GM13977 (cell line): ENCODE results near the gene ADGRL1.
"Not testable (repeated sequence)": the region's sequence is repeated elsewhere in the genome, so short reads cannot be mapped to it uniquely, and the experiment has no call there.

Experiments used
- DNase-seq: peaks from one replicate; pipeline ENCODE4 v3.0.0; 2012; ENCODE audit warnings: low spot score
- CTCF ChIP-seq: IDR thresholded peaks from 2 replicates; pipeline ENCODE4 v1.5.1; 2012; ENCODE audit warnings: mild to moderate bottlenecking, control low read depth; ENCODE audit not compliant: insufficient read depth; ENCODE audit errors: extremely low read depth, missing control alignments
- in situ Hi-C: fragments of 300-500 bp; cut with MboI; formaldehyde crosslinking; loops from one replicate; pipeline ENCODE4 v1.12.0; 2022; ENCODE audit warnings: low sequenced_read_pairs, low pct_unique_long_range_greater_than_20kb, mixed read lengths, inconsistent platforms; ENCODE audit not compliant: unreplicated experiment

Gene ADGRL1

GRCh38 chr19:14237014-14237941, 31.3 kb upstream of the ADGRL1 start:
- no peak for TF ChIP-seq CTCF
- in situ Hi-C loops = no loop called here
- no peak for DNase-seq

- DNase-seq, in situ Hi-C loops: not testable (repeated sequence)
These were observed 27.0 kb upstream of the ADGRL1 start for GRCh38 chr19:14232945-14233344.

- DNase-seq, in situ Hi-C loops: not testable (repeated sequence)
These were observed 22.6 kb upstream of the ADGRL1 start for GRCh38 chr19:14228446-14229071.

- DNase-seq, in situ Hi-C loops: not testable (repeated sequence)
These were observed 20.5 kb upstream of the ADGRL1 start for GRCh38 chr19:14226498-14226897.

- DNase-seq = no peak
- no peak for TF ChIP-seq CTCF
- in situ Hi-C loops = no loop called here
These were observed 16.9 kb upstream of the ADGRL1 start for GRCh38 chr19:14222886-14223285.

GRCh38 chr19:14221345-14221744, 15.4 kb upstream of the ADGRL1 start:
- DNase-seq, in situ Hi-C loops: not testable (repeated sequence)

GRCh38 chr19:14218620-14219330, 12.8 kb upstream of the ADGRL1 start:
- TF ChIP-seq CTCF = no peak
- no peak for DNase-seq
- in situ Hi-C loops = no loop called here

More at GRCh38 chr19:14221345-14221744, 15.4 kb upstream of the ADGRL1 start:
- TF ChIP-seq CTCF = peak; percentile 27

- in situ Hi-C loops = not testable (repeated sequence)
These were observed 11.9 kb upstream of the ADGRL1 start for GRCh38 chr19:14217886-14218285.

More at GRCh38 chr19:14217886-14218285, 11.9 kb upstream of the ADGRL1 start:
- not testable (repeated sequence) for DNase-seq
